Loucy (cell line): Measurements from ENCODE around the gene PRR18.

Experiments used
- CTCF ChIP-seq: fragments of 200-600 bp; sonication (generic); conservative IDR thresholded peaks from 2 replicates; pipeline ENCODE4 v1.5.1; 2014; ENCODE audit warnings: mild to moderate bottlenecking, antibody characterized with exemption, low read length
- EZH2phosphoT487 ChIP-seq: fragments of 200-600 bp; IDR thresholded peaks from 2 replicates; pipeline ENCODE4 v1.6.1; 2018; ENCODE audit warnings: antibody characterized with exemption, mild to moderate bottlenecking, moderate library complexity, borderline replicate concordance

DNA sequence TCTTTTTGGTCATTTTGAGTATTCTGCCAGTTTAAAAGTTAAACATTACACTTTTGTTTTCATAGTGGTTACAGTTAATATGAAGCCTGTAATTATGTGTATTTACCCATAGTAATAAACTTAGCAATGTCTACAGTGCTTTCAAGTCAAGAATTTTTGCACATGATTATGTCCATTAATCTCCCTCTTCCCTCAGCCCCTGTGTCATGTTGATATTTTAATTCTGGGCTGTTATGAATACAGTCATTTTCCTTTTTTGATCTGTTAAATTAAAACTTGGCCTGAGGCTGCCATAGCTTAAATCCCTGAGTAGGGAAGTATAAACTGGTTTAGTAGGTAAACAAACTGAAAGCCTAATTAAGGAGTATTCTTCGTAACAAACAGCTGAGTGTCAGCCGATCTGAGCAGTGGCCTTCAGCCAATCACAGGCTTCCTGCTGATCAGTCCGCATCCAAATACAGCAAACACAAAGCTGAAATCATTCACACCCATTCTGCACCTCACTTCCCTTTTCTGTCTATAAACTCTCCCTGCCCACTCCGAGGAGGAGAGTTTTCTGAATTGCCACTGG is 43.6 kb upstream of the PRR18 start:
- TF ChIP-seq CTCF (no peak), EZH2phosphoT487 (no peak)
